Bronchial epithelial cell (primary cell): ENCODE measurements around the gene AFAP1L1. TPM values are rescaled to one million over a fixed set of nuclear protein-coding genes. Genes with fewer than 3 reads are reported as not detected.
A peak's percentile ranks its signal among the peaks of the same experiment; 100 is the strongest.

ENCODE experiments used
- DNase-seq: peaks from one replicate; pipeline ENCODE4 v3.0.0-alpha.2; 2010; ENCODE audit warnings: low read depth
- FAIRE-seq: peaks from 2 replicates; lab custom pipeline; 2011; peaks lifted over from hg19 to GRCh38; lab: Jason Lieb, UNC
- H3K27me3 ChIP-seq: 2 replicates; pipeline ENCODE4 v1.5.1; 2011; ENCODE audit warnings: low read length; ENCODE audit not compliant: control insufficient read depth, insufficient read depth
- H3K36me3 ChIP-seq: 2 replicates; pipeline ENCODE4 v1.5.1; 2011; ENCODE audit warnings: low read length; ENCODE audit not compliant: control insufficient read depth, insufficient read depth
- H3K4me3 ChIP-seq: 2 replicates; pipeline ENCODE4 v1.5.1; 2011; ENCODE audit warnings: mild to moderate bottlenecking, low read depth, low read length, control low read depth
- total RNA-seq: library from RNA; depleted of rRNA; stranded (reverse); fragments of >200 nt; gene quantifications from 2 replicates; pipeline ENCODE4 v1.2.1, GENCODE V29; 2014
- TF ChIP-seq, protein P1 (sequence below): IDR thresholded peaks from 2 replicates; pipeline ENCODE4 v1.5.1; 2011; ENCODE audit warnings: mild to moderate bottlenecking, moderate library complexity, low read length, control low read depth, inconsistent platforms; ENCODE audit not compliant: insufficient read depth, severe bottlenecking

Gene AFAP1L1
- total RNA-seq, 1 donor from 2014 or later = 17.4 TPM

DNA sequence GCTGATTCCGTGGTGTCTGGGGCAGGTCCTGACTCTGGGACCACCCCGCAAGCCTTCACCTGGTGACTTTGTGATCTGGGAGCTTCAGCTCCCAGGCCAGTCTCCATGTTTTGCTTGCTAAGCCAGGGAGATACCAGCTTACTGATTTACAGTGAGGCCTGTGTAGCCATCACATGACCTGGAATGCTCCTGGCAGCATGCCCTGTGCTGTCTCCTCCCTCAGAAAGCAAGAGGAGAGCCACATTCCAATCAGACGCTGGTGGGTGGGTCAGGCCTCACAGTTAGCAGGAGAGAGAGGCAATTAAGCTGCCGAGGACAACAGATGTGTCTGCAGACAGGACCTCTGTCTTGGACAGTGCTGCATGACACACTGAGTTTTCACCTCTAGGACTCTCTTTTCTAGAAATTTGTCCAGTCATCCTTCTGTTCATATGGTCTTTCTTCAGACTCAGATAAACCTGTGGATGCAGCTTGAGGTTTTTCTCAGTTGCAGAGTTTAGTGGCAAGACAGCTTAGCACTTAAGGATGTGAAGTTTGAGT, 49.2 kb downstream of the AFAP1L1 start:
- TF ChIP-seq, protein P1, sequence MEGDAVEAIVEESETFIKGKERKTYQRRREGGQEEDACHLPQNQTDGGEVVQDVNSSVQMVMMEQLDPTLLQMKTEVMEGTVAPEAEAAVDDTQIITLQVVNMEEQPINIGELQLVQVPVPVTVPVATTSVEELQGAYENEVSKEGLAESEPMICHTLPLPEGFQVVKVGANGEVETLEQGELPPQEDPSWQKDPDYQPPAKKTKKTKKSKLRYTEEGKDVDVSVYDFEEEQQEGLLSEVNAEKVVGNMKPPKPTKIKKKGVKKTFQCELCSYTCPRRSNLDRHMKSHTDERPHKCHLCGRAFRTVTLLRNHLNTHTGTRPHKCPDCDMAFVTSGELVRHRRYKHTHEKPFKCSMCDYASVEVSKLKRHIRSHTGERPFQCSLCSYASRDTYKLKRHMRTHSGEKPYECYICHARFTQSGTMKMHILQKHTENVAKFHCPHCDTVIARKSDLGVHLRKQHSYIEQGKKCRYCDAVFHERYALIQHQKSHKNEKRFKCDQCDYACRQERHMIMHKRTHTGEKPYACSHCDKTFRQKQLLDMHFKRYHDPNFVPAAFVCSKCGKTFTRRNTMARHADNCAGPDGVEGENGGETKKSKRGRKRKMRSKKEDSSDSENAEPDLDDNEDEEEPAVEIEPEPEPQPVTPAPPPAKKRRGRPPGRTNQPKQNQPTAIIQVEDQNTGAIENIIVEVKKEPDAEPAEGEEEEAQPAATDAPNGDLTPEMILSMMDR = no peak
- peak; percentile 88 for DNase-seq

DNA sequence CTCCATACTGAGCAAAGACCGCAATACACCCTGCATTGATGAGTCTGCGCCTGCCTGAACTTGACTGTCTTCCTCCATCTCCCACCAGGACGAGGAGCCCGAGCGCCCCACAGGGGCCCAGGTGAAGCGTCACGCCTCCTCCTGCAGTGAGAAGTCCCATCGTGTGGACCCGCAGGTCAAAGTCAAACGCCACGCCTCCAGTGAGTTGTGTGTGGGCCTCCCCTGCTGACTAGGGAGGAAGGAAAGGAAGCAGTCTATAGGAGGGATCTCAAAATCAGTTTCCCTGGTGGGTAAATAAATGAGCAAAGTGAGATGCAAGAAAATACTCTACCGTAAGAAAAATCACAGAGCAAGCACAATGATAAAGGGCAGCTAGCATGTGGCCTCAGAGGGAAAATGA, 50.9 kb downstream of the AFAP1L1 start:
- Histone ChIP-seq H3K27me3 (no peaks in the 10 kb centered on the region), H3K36me3 (no peaks in the 10 kb centered on the region), H3K4me3 (no peak overlapping the region)
- no peak for DNase-seq
- no peak for FAIRE-seq
- TF ChIP-seq, protein P1 = no peak

More for the DNA sequence above, 49.2 kb downstream of the AFAP1L1 start:
- Histone ChIP-seq H3K4me3 (no peak overlapping the region), H3K36me3 (no peaks in the 10 kb centered on the region), H3K27me3 (no peaks in the 10 kb centered on the region)
- FAIRE-seq = peak; percentile 62

DNA sequence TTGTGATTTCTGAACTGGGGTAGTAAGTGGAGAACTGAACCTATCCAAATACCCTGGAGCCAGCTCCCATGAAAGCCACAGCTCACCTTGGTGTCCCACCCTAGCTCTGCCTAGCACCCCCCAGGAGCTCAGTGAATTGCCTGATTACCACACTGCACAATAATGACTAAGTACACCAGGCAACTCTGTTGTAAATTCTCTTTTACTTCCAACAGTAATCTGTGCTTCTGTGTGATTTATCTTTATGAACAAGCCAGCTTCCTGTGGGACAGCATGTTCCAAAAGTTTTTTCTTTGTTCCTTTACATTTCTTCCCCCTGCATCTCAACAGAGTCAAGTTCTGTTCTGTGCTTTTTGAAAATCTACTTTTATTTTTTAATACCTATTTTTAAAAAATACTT, 51.6 kb downstream of the AFAP1L1 start:
- FAIRE-seq = no peak
- TF ChIP-seq, protein P1 = no peak
- DNase-seq = peak; percentile 32

DNA sequence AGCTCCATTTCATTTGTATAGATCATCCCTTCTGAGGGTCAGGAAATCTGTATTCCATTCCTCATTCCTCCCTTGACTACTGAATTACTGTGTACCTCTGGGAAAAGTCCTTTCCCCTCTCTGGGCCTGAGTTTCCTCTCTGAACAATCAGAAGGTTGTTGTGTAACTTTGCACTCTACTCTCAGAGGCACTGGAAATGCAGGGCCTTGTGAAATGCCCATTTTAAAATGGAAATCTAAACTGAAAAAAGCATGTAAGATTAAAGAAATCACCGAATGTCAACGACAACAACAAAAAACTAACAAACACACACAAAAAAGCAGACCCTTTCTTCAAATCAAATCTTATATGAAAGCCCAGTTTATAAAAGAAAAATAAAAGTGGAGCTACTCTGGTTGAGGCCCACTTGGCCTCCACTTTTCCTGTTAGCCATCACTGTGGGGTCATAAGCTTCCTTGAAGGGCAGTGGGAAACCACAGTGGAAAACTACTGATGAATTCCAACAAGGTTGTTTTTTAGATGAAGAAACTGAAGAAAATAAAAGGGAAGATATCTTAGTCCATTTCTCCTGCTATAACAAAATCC, 52.1 kb downstream of the AFAP1L1 start:
- TF ChIP-seq, protein P1 = no peak
- Histone ChIP-seq H3K4me3 (no peak overlapping the region), H3K36me3 (no peaks in the 10 kb centered on the region), H3K27me3 (no peaks in the 10 kb centered on the region)
- FAIRE-seq = no peak
- no peak for DNase-seq

More for the DNA sequence above, 51.6 kb downstream of the AFAP1L1 start:
- no peaks in the 10 kb centered on the region for H3K27me3 ChIP-seq
- no peaks in the 10 kb centered on the region for H3K36me3 ChIP-seq
- H3K4me3 ChIP-seq = no peak overlapping the region

DNA sequence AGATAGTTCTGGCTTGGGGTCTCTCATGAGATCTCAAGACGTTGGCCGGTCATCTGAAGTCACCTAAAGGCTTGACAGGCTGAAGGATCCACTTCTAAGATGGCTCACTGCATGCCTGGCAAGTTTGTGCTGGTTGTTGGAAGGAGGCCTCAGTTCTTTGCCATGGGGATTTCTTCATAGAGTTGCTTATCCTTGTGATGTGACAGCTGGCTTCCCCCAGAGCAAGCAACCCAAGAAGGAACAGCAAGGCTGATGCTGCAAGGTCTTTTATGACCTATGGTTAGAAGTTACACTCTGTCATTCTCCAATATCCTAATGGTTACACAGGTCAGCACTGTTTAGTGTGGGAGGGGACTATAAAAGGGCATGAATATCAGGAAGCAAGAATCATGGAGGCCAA, 53.0 kb downstream of the AFAP1L1 start:
- TF ChIP-seq, protein P1 = no peak
- Histone ChIP-seq H3K27me3 (no peaks in the 10 kb centered on the region), H3K4me3 (no peak overlapping the region), H3K36me3 (no peaks in the 10 kb centered on the region)
- no peak for FAIRE-seq
- peak; percentile 26 for DNase-seq
